M059J (cell line): ENCODE measurements around the gene LOC101059915. TPM values are rescaled to one million over a fixed set of nuclear protein-coding genes. Genes with fewer than 3 reads are reported as not detected.
"Not testable (repeated sequence)": the region's sequence is repeated elsewhere in the genome, so short reads cannot be mapped to it uniquely, and the experiment has no call there.

ENCODE experiments used
- DNase-seq: peaks from one replicate; pipeline ENCODE4 v3.0.0-alpha.2; 2012; ENCODE audit warnings: low read depth
- total RNA-seq: library from RNA; depleted of rRNA; stranded (reverse); fragments of >200 nt; shearing (Covaris generic); gene quantifications from 2 replicates; pipeline ENCODE4 v1.2.3, GENCODE V29; 2014; rRNA removed

Gene LOC101059915

DNA sequence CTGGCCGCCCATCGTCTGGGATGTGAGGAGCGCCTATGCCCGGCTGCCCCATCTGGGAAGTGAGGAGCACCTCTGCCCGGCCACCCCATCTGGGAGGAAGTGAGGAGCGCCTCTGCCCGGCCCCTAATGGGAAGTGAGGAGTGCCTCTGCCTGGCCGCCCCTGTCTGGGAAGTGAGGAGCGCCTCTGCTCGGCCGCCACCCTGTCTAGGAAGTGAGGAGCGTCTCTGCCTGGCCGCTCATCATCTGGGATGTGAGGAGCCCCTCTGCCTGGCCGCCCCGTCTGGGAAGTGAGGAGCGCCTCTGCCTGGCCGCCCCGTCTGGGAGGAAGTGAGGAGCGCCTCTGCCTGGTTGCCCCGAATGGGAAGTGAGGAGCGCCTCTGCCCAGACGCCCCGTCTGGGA, 8.3 kb downstream of the LOC101059915 start:
- DNase-seq = not testable (repeated sequence)

DNA sequence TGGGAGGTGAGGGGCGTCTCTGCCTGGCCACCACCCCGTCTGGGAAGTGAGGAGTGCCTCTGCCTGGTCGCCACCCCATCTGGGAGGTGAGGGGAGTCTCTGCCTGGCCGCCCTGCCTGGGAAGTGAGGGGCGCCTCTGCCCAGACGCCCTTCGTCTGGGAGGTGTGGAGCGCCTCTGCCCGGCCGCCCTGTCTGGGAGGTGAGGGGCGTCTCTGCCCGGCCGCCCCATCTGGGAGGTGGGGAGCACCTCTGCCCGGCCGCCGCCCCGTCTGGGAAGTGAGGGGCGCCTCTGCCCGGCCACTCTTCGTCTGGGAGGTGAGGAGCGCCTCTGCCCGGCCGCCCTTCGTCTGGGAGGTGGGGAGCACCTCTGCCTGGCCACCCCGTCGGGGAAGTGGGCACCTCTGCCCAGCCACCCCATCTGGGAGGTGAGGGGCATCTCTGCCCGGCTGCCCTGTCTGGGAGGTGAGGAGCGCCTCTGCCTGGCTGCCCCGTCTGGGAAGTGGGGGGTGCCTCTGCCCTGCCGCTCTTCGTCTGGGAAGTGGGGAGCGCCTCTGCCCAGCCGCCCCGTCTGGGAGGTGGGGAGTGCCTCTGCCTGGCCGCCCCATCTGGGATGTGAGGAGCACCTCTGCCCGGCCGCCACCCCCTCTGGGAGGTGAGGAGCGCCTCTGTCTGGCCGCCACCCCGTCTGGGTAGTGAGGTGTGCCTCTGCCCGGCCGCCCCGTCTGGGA, 8.9 kb downstream of the LOC101059915 start:
- not testable (repeated sequence) for DNase-seq

GRCh38 chrX:71677195-71677594, 9.8 kb downstream of the LOC101059915 start:
- DNase-seq = not testable (repeated sequence)

DNA sequence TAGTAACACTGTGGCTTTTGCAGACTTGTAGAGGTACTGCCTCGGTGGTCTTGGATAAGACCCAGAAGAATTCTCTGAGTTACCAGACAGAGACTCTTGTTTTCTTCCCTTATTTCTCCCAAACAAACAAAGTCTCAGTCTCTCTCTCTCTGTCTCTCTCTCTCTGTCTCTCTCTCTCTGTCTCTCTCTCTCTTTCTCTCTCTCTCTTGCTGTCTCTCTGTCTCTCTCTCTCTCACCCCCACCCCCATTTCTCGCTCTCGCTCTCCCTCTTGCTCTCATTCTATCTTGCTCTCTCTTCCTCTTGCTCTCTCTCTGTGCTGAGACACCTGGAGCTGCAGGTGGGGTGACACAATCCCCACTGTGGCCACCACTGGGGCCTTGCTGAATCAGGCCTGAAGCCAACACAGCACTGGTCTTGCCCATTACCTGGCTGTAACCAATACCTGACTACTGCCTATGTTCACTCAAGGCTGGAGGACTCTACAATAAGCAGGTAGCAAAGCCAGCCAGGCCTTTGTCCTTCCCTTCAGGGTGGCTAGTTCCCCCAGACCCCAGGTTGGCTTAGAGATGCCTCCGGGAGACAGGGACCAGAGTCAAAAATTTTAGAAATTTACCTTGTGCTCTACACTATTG, 12.3 kb downstream of the LOC101059915 start:
- no peak for DNase-seq

GRCh38 chrX:71696641-71697465, 29.5 kb downstream of the LOC101059915 start:
- not testable (repeated sequence) for DNase-seq

- not testable (repeated sequence) for DNase-seq
These were observed 30.3 kb downstream of the LOC101059915 start for GRCh38 chrX:71697466-71698298.

DNA sequence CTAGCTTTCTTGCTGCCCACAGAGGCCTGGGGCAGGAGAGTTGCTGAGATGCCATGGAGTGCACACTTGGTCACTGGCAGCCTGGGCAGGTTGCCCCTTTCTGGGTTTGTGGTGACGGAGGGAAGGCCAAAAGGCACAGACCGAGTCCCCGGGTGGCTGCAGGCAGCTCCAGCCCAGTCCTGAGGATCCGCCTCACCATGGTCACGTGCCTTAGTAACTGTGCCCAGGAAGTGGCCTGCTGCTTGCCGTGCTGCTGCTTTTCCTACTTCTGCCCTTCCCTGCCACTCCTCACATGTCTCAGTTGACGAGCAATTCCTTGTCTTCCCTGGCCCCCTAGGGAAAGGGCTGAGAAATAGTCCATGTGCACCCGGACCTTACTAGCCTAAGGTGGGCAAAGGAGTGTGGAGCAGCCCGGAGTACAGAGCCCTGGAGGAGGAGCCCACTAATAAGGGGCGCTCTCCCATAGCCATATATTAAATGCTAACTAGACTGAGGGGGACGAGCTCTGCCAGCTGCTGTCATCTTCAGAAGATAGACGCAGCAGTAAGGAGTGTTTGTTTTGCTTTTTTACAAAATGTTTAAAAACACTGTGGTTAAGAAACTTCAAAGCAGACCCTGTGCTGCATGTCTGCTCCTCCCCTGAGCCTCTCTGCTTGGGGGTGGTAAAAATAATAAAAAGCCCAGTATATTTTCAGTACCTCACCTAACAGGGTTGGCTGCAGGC, 31.1 kb downstream of the LOC101059915 start:
- not testable (repeated sequence) for DNase-seq

- not testable (repeated sequence) for DNase-seq
These were observed 31.6 kb downstream of the LOC101059915 start for GRCh38 chrX:71699023-71699344.

DNA sequence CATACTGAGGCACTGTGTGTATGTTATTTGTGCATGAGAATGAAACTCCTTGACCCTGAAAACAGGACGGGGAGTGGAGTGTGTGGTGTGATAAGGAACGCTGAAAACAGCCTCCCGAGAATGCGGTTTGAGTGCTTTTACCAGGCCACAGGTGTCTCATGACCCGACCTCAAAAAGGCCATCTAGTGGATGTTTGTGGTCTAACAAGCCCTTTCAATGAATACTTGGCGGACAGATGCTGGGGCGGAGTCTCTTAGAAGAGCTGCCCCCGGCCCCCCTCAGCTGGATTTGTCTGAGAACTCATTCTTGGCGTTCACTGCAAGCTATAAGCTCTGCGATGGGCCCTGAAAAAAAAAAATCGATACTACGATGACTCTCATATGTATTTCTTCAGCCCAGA, 35.5 kb downstream of the LOC101059915 start:
- DNase-seq = not testable (repeated sequence)

- DNase-seq = not testable (repeated sequence)
These were observed 46.7 kb downstream of the LOC101059915 start for GRCh38 chrX:71714064-71714463.

DNA sequence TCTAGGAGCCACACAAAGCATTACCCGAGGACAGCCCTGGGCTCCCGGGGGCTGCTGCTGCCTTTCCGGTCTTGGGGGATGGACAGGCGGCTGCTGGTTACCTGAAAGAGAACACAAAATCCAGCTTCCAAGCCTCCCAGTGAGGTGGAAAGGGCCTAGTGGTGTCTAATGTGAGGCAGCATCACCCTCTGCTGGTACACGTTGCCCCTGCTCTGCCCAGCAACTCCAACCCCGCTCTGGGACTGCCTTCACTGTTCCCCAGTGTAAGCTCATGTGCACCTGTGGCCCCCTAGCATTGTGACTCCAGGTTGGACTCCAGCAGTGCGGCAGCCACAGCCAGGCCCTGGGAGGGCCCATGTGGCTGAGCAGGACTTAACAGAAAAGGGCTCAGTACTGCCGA, 48.2 kb downstream of the LOC101059915 start:
- DNase-seq = not testable (repeated sequence)

- DNase-seq = not testable (repeated sequence)
These were observed 49.0 kb downstream of the LOC101059915 start for GRCh38 chrX:71716323-71716722.

DNA sequence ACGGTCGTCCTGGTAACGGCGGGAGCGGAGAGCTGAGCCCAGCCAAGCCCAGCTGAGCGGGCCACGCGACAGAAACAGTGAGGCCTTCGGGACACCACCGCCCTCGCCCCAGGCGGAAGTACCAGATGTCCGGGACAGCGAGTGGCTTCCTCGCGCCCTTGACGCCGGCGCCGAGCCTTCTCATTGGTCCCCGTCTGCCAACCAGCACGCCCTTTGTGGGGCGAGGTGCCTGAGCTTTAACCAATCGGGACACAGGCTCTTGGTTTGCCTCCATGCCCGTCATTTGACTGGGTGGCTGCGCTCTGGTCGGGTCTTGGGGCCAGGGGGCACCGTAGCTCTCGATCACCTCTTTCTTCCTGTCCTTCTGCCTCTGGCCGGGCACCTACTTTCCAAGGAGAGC, 50.8 kb downstream of the LOC101059915 start, which contains the start of gene CXorf49:
CXorf49 (minus strand) TSS at position 101 of the 400 bp plus-strand sequence. CDS start 134 bp downstream, outside the sequence.
- not testable (repeated sequence) for DNase-seq

- DNase-seq = not testable (repeated sequence)
These were observed 51.8 kb downstream of the LOC101059915 start for GRCh38 chrX:71719195-71719594.

DNA sequence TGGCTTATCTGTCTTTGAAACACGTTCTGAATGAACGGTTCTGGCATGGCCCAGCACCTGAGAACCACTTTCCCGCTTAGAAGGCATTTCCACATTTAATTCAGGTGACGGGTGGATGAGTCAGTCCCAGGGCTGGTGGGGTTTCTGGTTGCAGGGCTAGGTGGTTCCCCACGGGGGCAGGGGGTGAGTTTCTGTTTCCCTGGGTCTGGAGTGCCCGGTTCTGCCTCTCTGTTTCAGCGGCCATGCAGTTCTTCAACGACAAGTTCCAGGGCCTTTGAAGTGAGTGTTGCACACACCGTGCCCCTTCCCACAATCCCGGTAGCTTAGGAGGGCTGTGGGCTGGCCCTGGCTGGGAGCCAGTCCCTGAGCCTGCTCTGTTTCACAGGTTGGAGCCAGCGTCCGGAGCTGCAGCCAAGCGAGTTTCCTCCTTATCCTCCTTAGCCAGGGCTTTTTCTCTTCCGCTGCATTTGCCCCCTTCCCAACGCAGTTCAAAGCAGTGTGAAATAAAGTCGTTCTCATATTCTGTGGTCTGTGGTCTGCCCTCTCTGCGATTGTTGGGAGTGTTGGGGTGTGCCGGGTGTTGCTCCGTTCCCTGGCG, 53.0 kb downstream of the LOC101059915 start:
- not testable (repeated sequence) for DNase-seq

Other genes with a start within 250 kb of the LOC101059915 start
- 52.7 and 67.6 TPM in 2 replicates for gene OGT, start 134.4 kb upstream of the LOC101059915 start, total RNA-seq
- gene GCNA, start 89.1 kb upstream of the LOC101059915 start, total RNA-seq = 0.20 and 1.0 TPM in 2 replicates
- gene CXCR3, start 49.0 kb upstream of the LOC101059915 start, total RNA-seq = 0.30 TPM in 1 of 2 replicates, not detected in the other
- gene CXorf49, start 50.7 kb downstream of the LOC101059915 start, total RNA-seq = not detected in 2 replicates
- gene CXorf49B, start 95.8 kb downstream of the LOC101059915 start, total RNA-seq = not detected in 2 replicates
- gene NHSL2, start 243.3 kb downstream of the LOC101059915 start, total RNA-seq = 0.05 and 0.20 TPM in 2 replicates